Putamen (tissue), 1 donor: Measurements from ENCODE around the gene PPP1R12B.
"Not testable (repeated sequence)": the region's sequence is repeated elsewhere in the genome, so short reads cannot be mapped to it uniquely, and the experiment has no call there.

ENCODE experiments used
- DNase-seq: peaks from one replicate; pipeline ENCODE4 v3.0.0-alpha.2; 2016; ENCODE audit warnings: low spot score

Gene PPP1R12B

GRCh38 chr1:202398439-202398838 lies 49.9 kb downstream of the PPP1R12B start:
- DNase-seq, result not testable (repeated sequence)

DNA sequence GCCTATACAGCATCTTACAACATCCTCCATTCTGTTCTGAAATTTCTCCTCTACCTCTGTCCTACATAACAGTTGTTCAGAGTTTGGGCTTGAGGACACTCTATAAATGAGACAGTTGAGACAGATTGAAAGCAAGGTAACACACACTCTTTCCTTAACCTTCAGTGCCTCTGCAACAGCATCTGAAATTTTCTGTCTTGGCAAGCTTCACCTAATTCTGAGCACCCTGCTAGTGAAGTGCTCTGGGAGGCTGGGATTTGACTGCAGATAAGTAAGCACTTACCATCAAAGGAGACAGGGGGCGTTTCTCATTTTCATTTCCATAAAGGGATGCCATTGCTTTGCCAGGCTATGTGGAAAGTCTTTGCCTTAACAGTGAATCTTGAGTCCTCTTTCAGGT lies 53.3 kb downstream of the PPP1R12B start:
- DNase-seq, result not testable (repeated sequence)

DNA sequence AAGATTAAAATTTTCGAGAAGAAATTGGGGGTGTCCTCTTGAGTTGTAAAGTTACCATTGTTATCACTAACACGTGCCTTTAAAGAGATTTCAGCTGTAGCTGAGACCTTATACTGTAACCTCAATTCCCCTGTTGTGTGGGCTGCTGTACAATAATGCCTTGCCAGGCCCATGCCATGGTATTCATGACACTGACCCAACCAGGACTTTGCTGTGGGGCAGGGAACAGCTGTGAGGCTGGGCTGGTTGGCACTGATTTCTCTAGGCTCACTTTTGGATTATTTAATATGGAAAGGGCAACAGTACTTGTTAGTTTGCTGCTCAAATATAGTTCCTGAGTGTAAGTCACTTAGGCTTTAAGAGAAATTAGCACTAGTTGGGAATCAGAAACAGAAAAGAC lies 54.9 kb downstream of the PPP1R12B start:
- not testable (repeated sequence) for DNase-seq

DNA sequence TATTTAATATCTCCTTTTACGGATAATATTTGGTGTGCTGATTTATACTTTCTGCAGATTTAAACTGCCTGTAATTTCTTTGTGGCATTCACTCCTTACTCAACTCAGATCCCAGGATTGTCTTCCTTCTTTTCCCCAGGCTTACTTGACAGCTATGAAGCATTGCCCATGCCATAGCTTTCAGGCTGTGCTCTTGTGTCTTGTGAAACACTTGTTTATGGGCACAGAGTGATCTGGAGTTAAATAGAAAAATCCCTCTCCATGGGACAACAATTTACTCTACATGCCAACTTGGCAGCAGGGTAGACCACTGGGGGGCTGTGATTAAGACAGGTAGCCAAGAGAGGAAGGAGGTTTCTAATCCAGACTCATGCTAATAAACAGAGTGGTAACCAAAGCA lies 57.4 kb downstream of the PPP1R12B start:
- no peak for DNase-seq

DNA sequence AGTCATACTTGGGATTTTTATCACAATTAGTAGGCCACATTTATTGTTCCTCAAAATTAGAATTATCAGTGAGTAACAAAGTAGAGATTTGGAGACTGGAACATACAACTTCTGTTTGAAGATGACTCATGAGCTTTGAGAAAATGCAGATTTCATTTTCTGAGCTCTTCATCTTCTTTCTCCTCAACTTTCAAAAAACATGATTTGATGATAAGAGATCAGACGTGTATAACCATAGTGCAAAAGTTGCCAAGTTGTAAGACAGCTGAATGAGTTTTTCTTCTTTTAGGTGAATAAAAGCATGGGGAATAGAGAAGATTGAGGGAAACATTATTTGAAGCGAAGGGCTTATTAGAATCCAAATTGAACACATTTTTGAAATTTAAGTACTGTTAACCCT lies 58.4 kb downstream of the PPP1R12B start:
- not testable (repeated sequence) for DNase-seq

DNA sequence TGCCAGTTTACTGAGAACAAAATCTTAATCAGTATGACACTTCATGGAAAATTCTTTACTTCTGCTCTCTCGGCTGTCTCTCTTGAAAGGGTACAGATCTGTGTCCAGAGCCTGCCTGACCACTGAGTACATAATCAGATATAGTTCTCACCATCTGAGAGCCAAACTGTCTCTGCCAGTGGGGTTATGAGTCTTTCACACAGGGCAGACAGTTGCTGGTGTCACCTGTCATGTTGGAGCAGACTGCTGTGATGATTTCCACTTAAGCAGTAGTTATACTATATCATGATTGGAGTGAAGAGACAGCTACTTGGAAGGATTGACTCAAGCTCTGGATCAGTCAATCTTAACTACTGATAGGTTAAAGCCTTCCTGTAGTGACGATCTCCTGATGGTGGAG lies 58.9 kb downstream of the PPP1R12B start:
- not testable (repeated sequence) for DNase-seq

DNA sequence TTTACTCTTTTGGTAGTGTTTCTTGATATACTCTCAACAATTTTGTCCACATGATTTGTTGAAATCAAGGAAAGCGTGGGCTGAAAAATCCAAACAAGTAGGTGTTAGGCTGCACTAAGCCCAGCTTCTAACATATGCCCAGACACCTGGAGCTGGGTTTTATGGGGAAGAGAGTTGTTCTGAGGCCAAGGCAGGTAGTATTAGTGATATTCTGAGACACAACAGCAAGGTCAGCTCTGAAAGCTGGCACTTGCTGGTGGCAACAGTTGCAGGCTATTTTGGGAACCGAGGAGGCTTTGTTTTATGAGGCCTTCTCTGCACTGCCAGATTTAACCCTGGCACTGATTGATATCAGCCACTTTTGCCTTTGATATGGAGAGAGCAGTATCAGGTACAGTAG lies 61.8 kb downstream of the PPP1R12B start:
- DNase-seq, result not testable (repeated sequence)

DNA sequence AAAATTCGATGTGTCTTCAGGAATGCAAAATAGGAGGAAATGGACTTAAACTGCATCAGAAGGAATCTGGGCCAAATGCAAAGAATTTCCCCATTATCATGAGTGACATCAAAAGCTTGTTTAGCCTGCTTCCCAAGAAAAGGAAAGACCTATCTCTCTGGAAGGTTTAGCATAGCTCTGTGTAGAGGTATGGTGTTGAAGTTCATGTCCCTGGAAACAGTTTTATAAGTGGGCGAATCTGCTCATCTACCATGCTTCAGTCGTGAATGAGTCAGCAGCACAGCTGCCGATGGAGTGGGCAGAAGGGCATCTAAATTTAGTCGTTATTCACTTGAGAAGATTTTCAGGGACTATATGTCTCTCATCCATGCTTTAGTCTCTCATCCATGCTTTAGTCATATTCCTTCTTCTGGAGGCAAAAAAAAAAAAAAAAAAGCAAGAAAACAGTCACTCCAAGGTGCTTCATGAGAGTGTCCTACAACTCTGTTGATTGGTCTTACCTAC lies 62.4 kb downstream of the PPP1R12B start:
- not testable (repeated sequence) for DNase-seq

DNA sequence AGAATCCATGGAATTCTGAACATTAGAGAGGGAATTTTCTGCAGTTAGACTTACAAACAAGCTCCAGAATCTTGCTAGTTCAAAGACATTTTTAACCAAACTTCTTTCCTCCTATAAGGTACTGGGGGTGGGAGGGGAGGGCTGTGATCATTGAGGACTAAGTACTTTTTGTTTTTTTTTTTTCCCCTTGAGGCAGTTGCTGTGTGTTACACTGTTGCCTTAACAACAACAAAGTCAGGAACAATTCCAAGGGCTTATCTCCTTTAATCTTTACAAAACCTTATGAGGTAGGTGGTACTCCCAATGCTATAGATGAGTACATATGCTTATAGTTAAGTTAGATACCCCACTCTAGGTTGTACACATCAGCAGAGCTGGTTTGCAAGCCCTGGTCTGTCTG lies 62.9 kb downstream of the PPP1R12B start:
- no peak for DNase-seq

GRCh38 chr1:202412421-202412820 lies 63.9 kb downstream of the PPP1R12B start:
- not testable (repeated sequence) for DNase-seq

DNA sequence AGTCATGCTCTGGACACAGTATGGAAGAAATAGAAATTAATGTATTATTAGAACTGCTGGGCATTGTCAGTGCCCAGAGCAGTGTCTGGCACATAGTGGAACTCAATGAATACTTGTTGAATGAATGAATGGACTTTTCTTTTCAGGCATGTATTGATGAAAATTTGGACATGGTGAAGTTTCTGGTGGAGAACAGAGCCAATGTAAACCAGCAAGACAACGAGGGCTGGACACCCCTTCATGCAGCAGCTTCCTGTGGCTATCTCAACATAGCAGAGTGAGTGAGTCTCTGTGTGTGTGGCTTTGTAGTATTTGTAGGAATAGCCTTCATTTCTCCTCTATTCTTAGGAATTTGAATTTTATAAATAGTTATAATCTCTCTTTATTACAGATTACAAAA lies 68.1 kb downstream of the PPP1R12B start:
- DNase-seq, result peak; percentile 73

DNA sequence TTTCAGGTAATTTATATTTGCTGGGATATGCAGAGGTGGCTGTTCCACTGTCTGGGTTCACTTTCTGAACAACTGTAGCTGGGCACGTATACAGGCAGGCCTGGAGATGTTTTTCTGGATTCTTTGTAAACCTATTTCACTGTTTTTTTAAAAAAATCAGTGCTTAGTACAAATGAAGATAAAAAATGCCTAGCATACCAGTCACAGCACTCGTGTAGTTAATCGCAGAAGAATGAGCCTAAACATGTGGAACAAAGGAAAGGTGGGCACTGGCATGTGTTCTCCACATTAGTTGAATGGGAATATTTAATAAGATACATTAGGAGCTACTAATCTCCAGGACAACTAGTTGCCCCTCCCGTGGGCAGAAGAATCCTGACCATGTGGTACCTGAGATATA lies 68.6 kb downstream of the PPP1R12B start:
- DNase-seq, result not testable (repeated sequence)

DNA sequence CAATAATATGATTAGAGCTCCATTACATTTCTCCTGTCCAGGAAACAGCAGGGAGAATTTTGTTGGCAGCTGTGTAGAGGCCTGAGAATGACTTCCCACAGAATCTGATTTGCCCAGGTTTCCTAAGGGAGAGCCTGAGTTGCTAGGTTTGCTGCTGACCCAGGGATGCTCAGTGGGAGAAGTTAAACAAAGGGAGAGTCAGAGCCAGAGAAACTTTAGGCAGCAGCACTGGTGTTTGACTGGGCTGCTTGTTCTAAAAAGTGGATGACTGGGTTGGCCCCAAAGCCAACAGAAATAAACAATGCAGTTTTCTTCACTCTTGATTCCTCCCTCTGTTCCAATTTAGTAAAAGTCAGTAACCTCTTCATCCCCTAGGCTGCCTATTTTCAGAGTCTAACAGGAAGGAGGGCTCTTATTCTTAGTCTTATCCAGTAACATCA lies 69.3 kb downstream of the PPP1R12B start:
- peak; percentile 75 for DNase-seq

DNA sequence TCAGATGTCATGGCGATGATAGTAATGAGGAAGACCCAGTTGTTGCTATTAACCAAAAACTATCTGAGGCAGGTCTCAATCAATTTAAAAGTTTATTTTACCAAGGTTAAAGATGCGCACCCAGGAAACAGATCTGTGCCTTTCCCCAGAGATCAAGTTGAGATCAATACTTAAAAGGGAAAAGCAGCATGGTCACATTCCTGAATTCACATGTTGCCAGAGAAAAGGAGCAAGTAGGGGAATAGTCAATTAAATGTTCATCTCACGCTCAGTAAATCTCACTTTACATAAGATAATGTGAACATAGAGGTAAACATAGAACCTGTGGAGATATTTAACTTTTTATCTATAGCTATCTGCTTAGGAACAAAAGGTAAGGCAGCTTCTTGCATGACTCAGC lies 71.2 kb downstream of the PPP1R12B start:
- not testable (repeated sequence) for DNase-seq

DNA sequence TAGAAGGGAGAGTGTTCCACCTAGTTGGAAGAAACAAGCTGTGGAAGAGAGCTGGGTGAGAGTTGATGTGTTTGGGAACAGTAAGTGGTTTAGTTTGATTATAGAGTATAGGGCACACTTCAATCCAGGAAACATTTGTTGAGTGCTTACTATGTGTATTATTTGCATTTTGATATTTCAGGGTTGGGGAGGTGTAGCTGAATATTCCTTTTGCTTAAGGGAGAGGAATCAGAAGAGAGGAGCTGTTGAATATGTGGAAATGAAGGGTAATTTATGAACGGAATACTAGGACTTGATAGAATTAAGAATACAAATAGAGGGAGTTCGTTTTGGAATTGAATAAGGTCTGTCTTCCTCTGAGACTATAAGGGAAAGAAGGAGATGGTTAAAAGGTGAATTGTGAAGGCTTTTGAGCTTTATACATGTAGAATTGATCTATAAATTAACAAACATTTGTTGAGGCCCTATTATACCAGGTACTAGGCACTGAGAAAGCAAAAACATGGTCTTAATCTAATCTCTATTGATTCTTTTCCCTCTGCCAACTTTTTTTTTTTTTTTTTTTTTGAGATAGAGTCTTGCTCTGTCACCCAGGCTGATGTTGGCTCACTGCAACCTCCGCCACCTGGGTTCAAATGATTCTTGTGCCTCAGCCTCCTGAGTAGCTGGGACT lies 72.1 kb downstream of the PPP1R12B start:
- not testable (repeated sequence) for DNase-seq

DNA sequence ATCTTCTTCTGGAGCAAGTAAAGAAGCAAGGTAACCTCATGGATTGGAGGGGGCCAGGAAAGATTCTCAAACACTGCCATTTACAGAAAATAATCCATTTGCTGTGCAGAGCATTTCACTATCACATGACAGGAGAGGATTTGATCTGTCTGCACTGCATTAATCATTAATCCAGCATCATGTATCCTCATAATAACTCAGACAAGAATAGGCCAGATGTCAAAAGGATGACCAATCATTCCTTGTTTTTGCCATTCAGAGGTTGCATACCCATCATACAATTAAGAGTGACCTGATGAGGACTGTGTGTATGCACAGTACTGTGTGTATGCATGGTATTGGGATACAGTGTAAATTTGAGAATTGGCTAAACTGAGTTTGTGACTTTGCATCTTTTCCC lies 74.2 kb downstream of the PPP1R12B start:
- DNase-seq, result not testable (repeated sequence)

DNA sequence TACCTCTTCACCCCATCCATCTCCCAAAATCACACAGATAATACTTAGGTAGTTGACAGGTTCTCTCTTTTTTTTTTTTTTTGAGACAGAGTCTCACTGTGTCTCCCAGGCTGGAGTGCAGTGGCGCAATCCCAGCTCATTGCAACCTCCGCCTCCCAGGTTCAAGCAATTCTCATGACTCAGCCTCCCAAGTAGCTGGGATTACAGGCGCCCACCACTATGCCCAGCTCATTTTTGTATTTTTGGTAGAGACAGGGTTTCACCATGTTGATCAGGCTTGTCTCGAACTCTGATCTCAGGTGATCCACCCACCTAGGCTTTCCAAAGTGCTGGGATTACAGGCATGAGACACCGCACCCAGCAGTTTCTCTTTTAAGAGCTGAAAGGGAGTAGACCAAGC lies 75.8 kb downstream of the PPP1R12B start:
- not testable (repeated sequence) for DNase-seq

DNA sequence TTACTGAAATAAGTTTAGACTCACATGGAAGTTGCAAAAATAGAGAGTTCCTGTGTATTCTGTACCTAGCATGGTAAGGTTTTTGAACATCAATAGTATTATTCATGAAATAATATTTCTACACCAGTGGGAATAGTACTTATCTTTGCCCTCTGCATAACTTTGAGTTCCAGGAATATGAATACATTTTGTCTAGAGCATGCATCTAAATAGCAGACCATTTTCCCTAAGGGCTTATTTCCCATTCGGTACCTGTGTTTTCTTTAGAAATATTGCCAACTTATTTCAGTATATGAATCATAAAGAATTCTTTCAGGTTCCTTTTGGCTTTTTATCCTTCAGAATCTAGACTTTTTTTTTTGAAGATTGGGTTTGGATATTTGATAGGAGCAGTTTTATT lies 81.6 kb downstream of the PPP1R12B start:
- DNase-seq, result not testable (repeated sequence)

- DNase-seq, result not testable (repeated sequence)
Observed at GRCh38 chr1:202432338-202432737, 83.8 kb downstream of the PPP1R12B start.

DNA sequence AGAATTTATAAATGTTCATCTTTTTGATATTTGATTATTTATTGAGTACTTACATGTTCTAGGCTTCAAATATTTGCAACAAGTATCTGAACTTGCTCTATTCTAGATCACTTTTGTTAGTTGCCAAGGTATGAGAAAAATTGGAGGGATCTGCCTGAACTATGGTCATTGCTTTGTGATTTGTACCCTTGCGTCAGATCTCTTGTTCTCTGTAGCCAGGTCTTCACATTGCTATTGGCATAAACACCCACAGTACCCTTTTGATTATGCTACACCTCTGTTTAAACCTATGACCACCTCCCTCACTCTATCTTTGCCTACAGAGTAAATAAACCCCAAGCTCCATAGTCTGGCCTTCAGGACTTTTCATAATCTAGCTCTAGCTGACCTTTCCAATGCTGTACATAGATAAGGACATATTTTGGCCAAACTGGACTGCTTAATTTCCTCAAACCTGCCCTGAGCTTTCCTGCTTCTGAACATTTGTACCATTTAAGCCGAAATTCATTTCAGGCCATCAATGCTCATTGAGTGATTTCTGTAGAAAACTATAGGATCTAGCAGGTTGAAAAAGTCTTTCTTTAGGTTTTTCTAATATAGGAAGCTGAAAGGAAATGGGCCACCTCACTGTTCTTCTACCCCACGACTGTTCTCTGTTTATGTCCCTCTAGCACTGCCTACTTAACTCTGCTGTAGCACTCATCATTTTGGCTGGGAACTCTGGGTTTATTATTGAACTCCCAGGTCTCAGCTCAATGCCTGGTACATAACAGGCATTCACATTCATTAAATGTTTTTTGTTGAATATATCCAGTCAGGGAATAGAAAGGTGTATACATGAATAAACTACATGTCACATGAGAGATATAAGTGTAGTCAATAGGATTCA lies 84.9 kb downstream of the PPP1R12B start:
- DNase-seq, result no peak

GRCh38 chr1:202434059-202434458 lies 85.6 kb downstream of the PPP1R12B start:
- no peak for DNase-seq

- DNase-seq, result no peak
Observed at GRCh38 chr1:202438393-202439174, 90.1 kb downstream of the PPP1R12B start.
